HepG2 (cell line): ENCODE measurements around the gene FAM219A. TPM values are rescaled to one million over a fixed set of nuclear protein-coding genes. Genes with fewer than 3 reads are reported as not detected.

Experiments
- ARNTL ChIP-seq: sonication (generic); formaldehyde crosslinking; IDR thresholded peaks from 2 replicates; pipeline ENCODE4 v1.4.0; 2020; ENCODE audit warnings: mild to moderate bottlenecking, missing genetic modification reagents
- ATF1 ChIP-seq: IDR thresholded peaks from 2 replicates; pipeline ENCODE4 v1.6.1; 2016; ENCODE audit warnings: mild to moderate bottlenecking, control low read depth
- CENPX ChIP-seq: sonication (generic); formaldehyde crosslinking; IDR thresholded peaks from 2 replicates; pipeline ENCODE4 v1.9.0; 2021; ENCODE audit warnings: mild to moderate bottlenecking, missing genetic modification reagents, moderate library complexity
- E2F5 ChIP-seq: sonication (generic); formaldehyde crosslinking; conservative IDR thresholded peaks from 2 replicates; pipeline ENCODE4 v1.4.0; 2020; ENCODE audit warnings: missing genetic modification reagents
- EEA1 ChIP-seq: sonication (generic); formaldehyde crosslinking; IDR thresholded peaks from 2 replicates; pipeline ENCODE4 v1.5.1; 2020; ENCODE audit warnings: mild to moderate bottlenecking, missing genetic modification reagents, borderline replicate concordance
- ELF3 ChIP-seq: IDR thresholded peaks from 2 replicates; pipeline ENCODE4 v1.6.1; 2016; ENCODE audit warnings: missing genetic modification reagents, missing compliant biosample characterization
- GATAD1 ChIP-seq: IDR thresholded peaks from 2 replicates; pipeline ENCODE4 v1.6.1; 2016; ENCODE audit warnings: missing genetic modification reagents, missing compliant biosample characterization
- HMGA1 ChIP-seq: sonication (generic); formaldehyde crosslinking; conservative IDR thresholded peaks from 2 replicates; pipeline ENCODE4 v1.4.0; 2020; ENCODE audit warnings: missing genetic modification reagents
- JUND ChIP-seq: sonication (generic); formaldehyde crosslinking; IDR thresholded peaks from 2 replicates; pipeline ENCODE4 v1.8.0; 2022; ENCODE audit warnings: mild to moderate bottlenecking, missing genetic modification reagents
- LBX2 ChIP-seq: sonication (generic); formaldehyde crosslinking; IDR thresholded peaks from 2 replicates; pipeline ENCODE4 v1.5.0; 2020; ENCODE audit warnings: missing genetic modification reagents, mild to moderate bottlenecking, borderline replicate concordance
- MEIS1 ChIP-seq: sonication (generic); formaldehyde crosslinking; IDR thresholded peaks from 2 replicates; pipeline ENCODE4 v1.9.0; 2021; ENCODE audit warnings: mild to moderate bottlenecking, missing genetic modification reagents, moderate library complexity, borderline replicate concordance
- PHB2 ChIP-seq: fragments of 450-650 bp; IDR thresholded peaks from 2 replicates; pipeline ENCODE4 v1.6.1; 2018; ENCODE audit not compliant: partially characterized antibody
- PITX1 ChIP-seq: sonication (generic); formaldehyde crosslinking; IDR thresholded peaks from 2 replicates; pipeline ENCODE4 v1.5.1; 2020; ENCODE audit warnings: mild to moderate bottlenecking, missing genetic modification reagents
- RAD21 ChIP-seq: fragments of 450-650 bp; formaldehyde crosslinking; IDR thresholded peaks from 2 replicates; pipeline ENCODE4 v1.5.0; 2020; ENCODE audit warnings: mild to moderate bottlenecking
- RFX5 ChIP-seq: IDR thresholded peaks from 2 replicates; pipeline ENCODE4 v1.6.1; 2011; ENCODE audit warnings: low read depth, low read length, improper control_type of control experiment
- SALL2 ChIP-seq: sonication (generic); formaldehyde crosslinking; IDR thresholded peaks from 2 replicates; pipeline ENCODE4 v1.8.1; 2023; ENCODE audit warnings: mild to moderate bottlenecking, missing genetic modification reagents, inconsistent platforms
- SNAPC2 ChIP-seq: sonication (generic); formaldehyde crosslinking; IDR thresholded peaks from 2 replicates; pipeline ENCODE4 v1.8.1; 2022; ENCODE audit warnings: mild to moderate bottlenecking, missing genetic modification reagents
- SRSF4 ChIP-seq: fragments of 200-400 bp; formaldehyde crosslinking; IDR thresholded peaks from one replicate; pipeline ENCODE4 v1.6.1; 2018; ENCODE audit warnings: mild to moderate bottlenecking, low read depth, low read length, moderate library complexity; ENCODE audit not compliant: poor library complexity, severe bottlenecking
- STAG1 ChIP-seq: sonication (generic); formaldehyde crosslinking; IDR thresholded peaks from 2 replicates; pipeline ENCODE4 v1.4.0; 2020; ENCODE audit warnings: missing genetic modification reagents
- THAP11 ChIP-seq: IDR thresholded peaks from 2 replicates; pipeline ENCODE4 v1.6.1; 2016; ENCODE audit warnings: missing biosample characterization, missing genetic modification reagents
- ZFAT ChIP-seq: sonication (generic); formaldehyde crosslinking; conservative IDR thresholded peaks from 2 replicates; pipeline ENCODE4 v1.8.1; 2023; ENCODE audit warnings: missing genetic modification reagents, inconsistent platforms
- ZKSCAN8 ChIP-seq: IDR thresholded peaks from 2 replicates; pipeline ENCODE4 v1.6.1; 2016; ENCODE audit warnings: borderline replicate concordance, missing genetic modification reagents, missing compliant biosample characterization
- ZMYM4 ChIP-seq: sonication (generic); formaldehyde crosslinking; IDR thresholded peaks from 2 replicates; pipeline ENCODE4 v1.8.1; 2023; ENCODE audit warnings: mild to moderate bottlenecking, missing genetic modification reagents
- ZNF232 ChIP-seq: sonication (generic); formaldehyde crosslinking; IDR thresholded peaks from 2 replicates; pipeline ENCODE4 v1.4.0; 2020; ENCODE audit warnings: missing genetic modification reagents, borderline replicate concordance
- ZNF674 ChIP-seq: sonication (generic); formaldehyde crosslinking; IDR thresholded peaks from 2 replicates; pipeline ENCODE4 v1.5.0; 2020; ENCODE audit warnings: low read depth, mild to moderate bottlenecking, missing genetic modification reagents
- ZNF749 ChIP-seq: sonication (generic); formaldehyde crosslinking; IDR thresholded peaks from 2 replicates; pipeline ENCODE4 v1.8.0; 2022; ENCODE audit warnings: mild to moderate bottlenecking, missing genetic modification reagents, moderate library complexity, borderline replicate concordance
- ZNF768 ChIP-seq: sonication (generic); formaldehyde crosslinking; IDR thresholded peaks from 2 replicates; pipeline ENCODE4 v1.4.0; 2020; ENCODE audit warnings: missing genetic modification reagents
- ZSCAN30 ChIP-seq: sonication (generic); formaldehyde crosslinking; IDR thresholded peaks from 2 replicates; pipeline ENCODE4 v1.5.0; 2020; ENCODE audit warnings: mild to moderate bottlenecking, missing genetic modification reagents
- ZSCAN5A ChIP-seq: sonication (generic); formaldehyde crosslinking; IDR thresholded peaks from 2 replicates; pipeline ENCODE4 v1.8.0; 2022; ENCODE audit warnings: mild to moderate bottlenecking, missing genetic modification reagents, borderline replicate concordance
- polyA plus RNA-seq, 8 experiments: library from polyadenylated mRNA; depleted of rRNA in 3 of 8; stranded (reverse) in 7 of 8; unstranded in 1 of 8; fragments of >200 nt; fragmentation: Illumina TruSeq in 4 of 8; extraction: Trizol in 4 of 8; gene quantifications; 2 replicates each; pipeline versions ENCODE4 v1.2.1 to v1.2.3, GENCODE V29; 2011 to 2016; ENCODE audit warnings: low read depth in 4 of 8, missing spikeins in 1 of 8, mixed read lengths in 1 of 8; ENCODE audit not compliant: insufficient read depth in 1 of 8
- total RNA-seq, 5 experiments: library from RNA; depleted of rRNA; stranded (reverse); fragments of >200 nt; fragmentation: Illumina TruSeq; extraction: Trizol; gene quantifications; 2 replicates each; pipeline ENCODE4 v1.2.3, GENCODE V29; 2016; ENCODE audit warnings: low read depth in 1 of 5

FAM219A gene
- total and polyA plus RNA-seq, 2 of the 13 experiments (the other 11 are each of a cell fraction or from before 2014, with no cell fraction given) = 3.9 to 6.4 TPM

- TF ChIP-seq SALL2 (no peak; the same call in 1 of the 2 replicates), ATF1 (no peak), JUND (no peak), PITX1 (no peak), ZKSCAN8 (CRISPR knock-in tag) (no peak), SNAPC2 (CRISPR knock-in tag) (no peak), SRSF4 (no peak), RAD21 (CRISPR knock-in tag) (0 out of 2 replicates have a peak, but pooled peaks have one; percentile 19), ZNF232 (CRISPR knock-in tag) (peak; percentile 94), ZNF674 (CRISPR knock-in tag) (no peak), E2F5 (no peak), LBX2 (peak; percentile 97), GATAD1 (CRISPR knock-in tag) (peak; percentile 29; the same call in 1 of the 2 replicates), PHB2 (no peak), ZSCAN30 (CRISPR knock-in tag) (0 out of 2 replicates have a peak, but pooled peaks have one; percentile 76), MEIS1 (CRISPR knock-in tag) (no peak), ARNTL (no peak), STAG1 (CRISPR knock-in tag) (peak; percentile 21; the same call in 1 of the 2 replicates), ZMYM4 (0 out of 2 replicates have a peak, but pooled peaks have one; percentile 35), EEA1 (CRISPR knock-in tag) (no peak; the same call in 1 of the 2 replicates), ZFAT (peak; percentile 92), ELF3 (CRISPR knock-in tag) (peak; percentile 56; the same call in 1 of the 2 replicates), THAP11 (peak; percentile 48; the same call in 1 of the 2 replicates), HMGA1 (CRISPR knock-in tag) (no peak), ZNF749 (CRISPR knock-in tag) (no peak; the same call in 1 of the 2 replicates), RFX5 (no peak), ZNF768 (peak; percentile 62), CENPX (no peak), ZSCAN5A (CRISPR knock-in tag) (peak; percentile 40; the same call in 1 of the 2 replicates)
Observed at GRCh38 chr9:34380511-34381315, 77.7 kb downstream of the FAM219A start (continued).
